Urinary bladder (tissue), 4 donors: ENCODE results near the gene CILP2. TPM values are rescaled to one million over a fixed set of nuclear protein-coding genes. Genes with fewer than 3 reads are reported as not detected.
A peak's percentile ranks its signal among the peaks of the same experiment; 100 is the strongest.

ENCODE experiments used
- DNase-seq: peaks from one replicate; pipeline ENCODE4 v3.0.0-alpha.2; 2015; ENCODE audit errors: extremely low spot score
- H3K27ac ChIP-seq: one replicate; pipeline ENCODE4 v1.5.1; 2013; ENCODE audit warnings: low read depth, mild to moderate bottlenecking, moderate library complexity
- H3K36me3 ChIP-seq: one replicate; pipeline ENCODE4 v1.6.1; 2013; ENCODE audit warnings: mild to moderate bottlenecking, moderate library complexity; ENCODE audit not compliant: insufficient read depth
- H3K4me1 ChIP-seq: one replicate; pipeline ENCODE4 v1.6.1; 2013; ENCODE audit warnings: mild to moderate bottlenecking, moderate library complexity; ENCODE audit not compliant: insufficient read depth
- H3K4me3 ChIP-seq: one replicate; pipeline ENCODE4 v1.5.1; 2013; ENCODE audit warnings: low read depth, low read length
- WGBS: extraction: QIAGEN DNeasy Blood & Tissue Kit; methylation state at CpG from one replicate; pipeline ENCODE4 v1.1.7; 2013; 5-methylcytosine and 5-hydroxymethylcytosine counted together
- polyA plus RNA-seq: library from polyadenylated mRNA; stranded (reverse); fragments of 200-250 nt; gene quantifications from one replicate; pipeline ENCODE4 v1.2.3, GENCODE V29; 2013
- total RNA-seq: library from RNA; depleted of rRNA; stranded (reverse); fragments of >200 nt; gene quantifications from one replicate; pipeline ENCODE4 v1.2.3, GENCODE V29; 2014
- donor health status: healthy with polysubstance abuse.
- donor health status: healthy.

Gene CILP2
- total and polyA plus RNA-seq, 2 donors, result 0.32 TPM

DNA sequence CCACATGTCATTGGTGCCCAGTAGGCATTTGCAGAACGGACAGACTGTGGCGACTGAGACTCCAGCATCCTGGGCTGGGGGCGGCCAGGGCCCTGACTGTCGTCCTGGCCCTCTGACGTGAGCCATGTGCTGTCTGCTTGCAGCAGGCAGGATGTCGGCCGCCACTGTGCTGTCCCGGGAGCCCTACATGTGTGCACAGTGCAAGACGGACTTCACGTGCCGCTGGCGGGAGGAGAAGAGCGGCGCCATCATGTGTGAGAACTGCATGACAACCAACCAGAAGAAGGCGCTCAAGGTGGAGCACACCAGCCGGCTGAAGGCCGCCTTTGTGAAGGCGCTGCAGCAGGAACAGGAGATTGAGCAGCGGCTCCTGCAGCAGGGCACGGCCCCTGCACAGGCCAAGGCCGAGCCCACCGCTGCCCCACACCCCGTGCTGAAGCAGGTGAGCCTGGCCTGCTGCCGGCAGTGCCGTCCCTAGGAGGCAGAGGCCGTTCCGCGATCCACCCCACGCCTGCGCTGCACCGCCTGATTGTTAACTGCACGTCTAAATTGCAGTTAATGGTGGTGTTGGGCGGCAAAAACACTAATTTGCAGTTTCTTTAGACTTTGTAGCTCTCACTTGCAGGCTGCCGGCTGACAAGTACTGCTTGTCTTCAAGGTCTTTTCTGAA lies 37.0 kb upstream of the CILP2 start:
- no peak for DNase-seq
- 86% methylated on average over 34 of the region's 34 CpGs for WGBS
- Histone ChIP-seq H3K4me1 (no peaks in the 10 kb centered on the region), H3K4me3 (no peak overlapping the region), H3K27ac (no peak overlapping the region), H3K36me3 (peaks cover 9% of the 10 kb centered on the region)

DNA sequence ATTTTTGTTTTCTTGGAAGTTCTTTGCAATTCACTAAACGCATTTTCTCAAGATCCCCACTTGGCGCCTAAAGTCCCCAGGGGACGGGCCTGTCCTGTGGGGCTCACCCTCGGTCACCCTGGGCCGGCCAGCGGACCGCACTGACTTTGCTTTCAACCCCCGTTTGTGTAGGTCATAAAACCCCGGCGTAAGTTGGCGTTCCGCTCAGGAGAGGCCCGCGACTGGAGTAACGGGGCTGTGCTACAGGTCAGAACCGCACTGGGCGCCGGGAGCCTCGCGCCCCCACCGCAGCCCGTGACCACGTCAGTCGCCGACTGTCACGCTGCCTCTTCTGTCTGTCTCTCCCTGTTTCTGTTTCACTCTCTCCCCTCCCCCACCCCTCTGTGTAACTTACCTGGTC lies 36.3 kb upstream of the CILP2 start:
- WGBS, result 94% methylated on average over 26 of the region's 26 CpGs
- Histone ChIP-seq H3K36me3 (peaks cover 9% of the 10 kb centered on the region), H3K4me3 (no peak overlapping the region)

DNA sequence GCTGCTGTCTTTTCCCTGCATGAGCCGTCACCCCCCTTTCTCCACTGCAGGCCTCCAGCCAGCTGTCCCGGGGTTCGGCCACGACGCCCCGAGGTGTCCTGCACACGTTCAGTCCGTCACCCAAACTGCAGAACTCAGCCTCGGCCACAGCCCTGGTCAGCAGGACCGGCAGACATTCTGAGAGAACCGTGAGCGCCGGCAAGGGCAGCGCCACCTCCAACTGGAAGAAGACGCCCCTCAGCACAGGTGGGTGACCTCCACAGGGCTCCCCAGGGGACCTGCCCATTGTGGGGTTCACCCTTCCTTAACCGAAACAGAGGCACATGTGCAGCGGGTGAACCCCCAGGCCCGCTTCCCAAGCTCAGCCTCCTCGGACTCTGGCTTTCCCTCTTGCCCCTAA lies 35.8 kb upstream of the CILP2 start:
- Histone ChIP-seq H3K4me1 (no peaks in the 10 kb centered on the region), H3K36me3 (peaks cover 9% of the 10 kb centered on the region), H3K27ac (no peak overlapping the region), H3K4me3 (no peak overlapping the region)
- 95% methylated on average over 19 of the region's 19 CpGs for WGBS
- no peak for DNase-seq

More for the DNA sequence above, 36.3 kb upstream of the CILP2 start:
- Histone ChIP-seq H3K27ac (no peak overlapping the region), H3K4me1 (no peaks in the 10 kb centered on the region)
- DNase-seq, result no peak

DNA sequence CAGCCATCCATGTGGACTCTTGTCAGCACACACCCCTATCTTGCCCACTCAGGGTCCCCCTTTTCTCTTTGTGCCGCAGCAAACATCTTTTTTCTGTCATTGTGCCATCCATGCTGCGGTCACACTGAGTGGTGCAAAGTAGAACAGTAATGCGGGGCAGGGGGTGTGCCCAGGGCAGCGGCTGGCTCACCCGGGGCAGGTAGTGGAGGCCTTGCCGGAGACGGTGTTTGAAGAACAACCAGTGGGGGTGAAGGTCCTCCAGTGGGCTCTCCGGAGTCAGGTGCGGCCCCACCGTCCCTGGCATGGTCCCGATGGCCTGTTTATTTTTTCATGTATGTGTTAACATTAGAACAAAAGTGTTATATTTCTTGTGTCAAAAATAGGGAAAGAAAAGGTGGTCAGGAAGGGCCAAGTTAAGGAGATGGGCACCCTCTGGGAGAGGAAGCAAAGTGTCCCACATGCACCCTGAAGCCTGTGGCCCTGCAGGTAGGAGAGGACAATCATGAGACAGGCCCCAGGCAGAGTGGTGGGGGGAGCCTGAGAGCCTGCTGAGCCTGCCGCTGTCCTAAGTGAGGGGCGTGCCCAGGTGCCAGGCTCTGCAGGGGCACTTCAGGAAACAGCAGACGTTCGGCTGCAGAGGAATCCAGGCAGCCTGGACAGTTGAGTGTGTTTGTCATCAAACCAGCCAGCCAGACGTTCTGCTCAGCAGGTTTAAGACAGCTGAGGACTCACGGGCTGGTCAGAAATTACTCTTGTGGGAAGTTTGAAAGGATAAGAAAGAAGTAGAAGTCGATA lies 35.1 kb upstream of the CILP2 start:
- Histone ChIP-seq H3K27ac (no peak overlapping the region), H3K4me3 (no peak overlapping the region), H3K36me3 (peaks cover 7% of the 10 kb centered on the region), H3K4me1 (no peaks in the 10 kb centered on the region)
- 86% methylated on average over 18 of the region's 18 CpGs for WGBS
- no peak for DNase-seq

DNA sequence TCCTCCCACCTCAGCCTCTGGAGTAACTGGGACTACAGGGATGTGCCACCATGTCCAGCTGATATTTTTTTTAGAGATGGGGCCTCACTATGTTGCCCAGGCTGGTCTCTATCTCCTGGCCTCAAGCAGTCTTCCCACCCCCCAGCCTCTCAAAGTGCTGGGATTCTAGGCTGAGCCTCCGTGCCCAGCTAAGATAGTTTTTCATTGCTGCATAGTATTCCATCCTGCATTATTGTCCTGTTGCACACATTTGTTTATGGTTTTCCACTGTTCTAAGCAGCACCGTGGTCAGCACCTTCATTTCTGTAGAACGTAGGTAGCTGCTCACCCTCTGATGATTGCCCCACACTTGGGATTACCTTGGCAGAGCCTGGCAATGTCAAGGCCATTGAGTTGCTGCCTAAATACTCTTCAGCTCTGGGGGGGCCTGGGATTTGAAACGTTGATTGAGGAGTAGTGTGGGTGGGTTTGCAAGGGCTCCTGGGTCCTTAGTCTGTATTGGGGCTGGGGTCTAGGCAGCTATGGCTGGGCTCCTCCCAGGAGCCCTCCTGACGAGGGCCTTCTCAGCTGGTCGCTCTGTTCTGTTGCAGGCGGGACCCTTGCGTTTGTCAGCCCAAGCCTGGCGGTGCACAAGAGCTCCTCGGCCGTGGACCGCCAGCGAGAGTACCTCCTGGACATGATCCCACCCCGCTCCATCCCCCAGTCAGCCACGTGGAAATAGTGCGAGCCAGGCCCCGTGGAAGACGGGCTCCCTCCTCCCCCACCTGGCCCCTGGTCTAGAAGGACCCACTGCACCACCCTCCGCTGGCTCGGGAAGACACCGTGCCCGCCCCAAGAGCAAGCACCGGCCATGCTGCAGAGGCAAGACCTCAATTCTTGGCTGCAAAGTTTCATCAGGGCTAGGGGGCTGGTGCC lies 33.1 kb upstream of the CILP2 start:
- no peak overlapping the region for H3K4me3 ChIP-seq
- peaks cover 5% of the 10 kb centered on the region for H3K36me3 ChIP-seq
- no peak for DNase-seq
- 89% methylated on average over 23 of the region's 23 CpGs for WGBS
- no peak overlapping the region for H3K27ac ChIP-seq
- H3K4me1 ChIP-seq, result no peaks in the 10 kb centered on the region

DNA sequence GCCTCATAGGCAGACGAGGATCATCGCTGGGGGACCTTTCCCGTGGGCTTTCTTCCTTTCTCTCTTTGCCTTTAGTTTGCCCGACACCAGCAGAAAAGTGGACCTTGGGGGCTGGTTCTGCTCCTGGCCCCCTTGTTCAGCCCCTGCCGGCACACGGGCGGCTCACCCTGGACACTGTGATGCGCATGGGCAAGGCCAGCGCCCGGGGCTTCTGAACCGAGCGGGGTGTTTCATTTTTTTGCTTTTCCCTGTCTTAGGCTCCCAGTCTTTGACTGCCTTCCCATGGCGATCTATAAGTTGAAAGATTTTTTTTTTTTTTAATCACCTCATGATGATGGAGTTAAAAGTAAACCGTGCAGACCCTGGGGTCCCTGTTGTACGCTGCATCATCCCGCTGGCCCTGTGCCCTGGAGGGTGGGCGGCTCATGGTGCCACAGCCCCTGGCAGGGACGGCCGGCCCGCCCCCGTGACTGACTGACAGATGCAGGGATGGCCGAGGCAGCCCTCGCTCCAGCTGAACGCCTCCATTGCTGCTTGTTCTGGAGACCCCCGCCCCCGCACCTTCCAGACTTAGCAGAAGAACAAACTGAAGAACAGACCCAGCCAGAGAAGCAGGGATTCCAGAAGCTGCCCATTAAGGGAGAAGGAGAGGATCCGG lies 32.3 kb upstream of the CILP2 start:
- no peak for DNase-seq
- H3K36me3 ChIP-seq, result peaks cover 5% of the 10 kb centered on the region
- no peaks in the 10 kb centered on the region for H3K4me1 ChIP-seq
- 89% methylated on average over 27 of the region's 27 CpGs for WGBS
- no peak overlapping the region for H3K4me3 ChIP-seq
- no peak overlapping the region for H3K27ac ChIP-seq

DNA sequence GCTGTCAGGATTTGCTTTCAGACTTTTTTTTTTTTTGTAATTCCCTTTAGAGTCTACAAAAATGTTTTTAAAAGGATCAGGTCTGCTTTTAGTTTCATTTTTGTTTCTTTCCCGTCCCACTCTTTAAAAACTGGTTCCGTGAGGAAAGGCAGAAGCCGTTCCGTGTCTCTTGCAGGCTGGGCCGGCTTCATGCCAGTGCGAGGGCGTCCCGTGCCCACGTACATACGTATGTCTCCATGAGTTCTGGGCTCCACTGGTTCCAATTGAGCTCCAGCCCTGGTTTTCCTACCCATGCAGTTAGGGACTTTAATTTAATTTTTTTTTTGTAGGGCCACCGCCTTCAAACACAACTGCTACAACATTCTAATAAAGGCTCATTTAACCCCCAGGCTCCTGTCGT lies 31.5 kb upstream of the CILP2 start:
- 89% methylated on average over 12 of the region's 12 CpGs for WGBS
- no peaks in the 10 kb centered on the region for H3K4me1 ChIP-seq
- no peak overlapping the region for H3K27ac ChIP-seq
- no peak overlapping the region for H3K4me3 ChIP-seq
- DNase-seq, result no peak
- H3K36me3 ChIP-seq, result peaks cover 5% of the 10 kb centered on the region

DNA sequence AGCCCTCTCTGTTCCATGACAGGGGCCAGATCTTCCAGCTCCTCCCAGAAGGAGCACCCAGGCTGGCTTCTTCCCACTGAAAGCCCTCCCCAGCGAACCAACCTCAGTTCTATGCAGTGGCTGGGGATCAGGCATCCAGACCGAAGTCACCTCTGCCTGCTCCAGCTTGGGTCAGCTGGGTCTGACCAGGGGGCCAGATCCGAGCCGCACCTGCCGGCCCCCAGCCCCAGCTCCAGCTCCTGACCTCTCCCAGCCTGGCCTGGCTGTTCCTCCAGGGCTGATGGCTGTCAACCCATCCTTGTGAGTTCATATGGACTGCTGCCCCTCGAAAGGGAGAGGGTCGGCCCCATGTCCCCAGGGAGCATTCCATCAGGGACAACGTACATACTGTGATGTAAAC lies 30.7 kb upstream of the CILP2 start:
- Histone ChIP-seq H3K4me1 (no peaks in the 10 kb centered on the region), H3K27ac (no peak overlapping the region), H3K36me3 (peaks cover 5% of the 10 kb centered on the region), H3K4me3 (no peak overlapping the region)
- no peak for DNase-seq
- WGBS, result 85% methylated on average over 8 of the region's 8 CpGs

DNA sequence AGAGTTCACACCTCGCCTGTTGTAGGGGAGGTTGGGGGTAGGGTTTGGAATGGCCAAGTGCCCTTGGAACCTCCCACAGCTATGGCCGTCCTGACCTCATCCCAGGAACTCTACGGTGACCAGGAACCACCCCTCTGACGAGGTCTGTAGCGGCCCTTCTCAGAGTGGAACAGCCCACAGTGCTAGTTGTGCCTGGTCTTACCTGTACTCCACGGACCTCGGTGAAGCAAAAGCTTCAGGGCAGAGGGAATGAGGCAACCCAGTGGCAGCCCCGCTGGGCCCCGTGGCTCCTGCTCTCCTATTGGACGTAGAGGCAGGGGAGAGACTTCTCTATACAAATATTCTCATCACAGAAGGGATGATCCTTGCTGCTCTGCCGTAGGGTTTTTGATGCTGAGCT lies 29.8 kb upstream of the CILP2 start:
- WGBS, result 79% methylated on average over 11 of the region's 11 CpGs
- Histone ChIP-seq H3K36me3 (peaks cover 5% of the 10 kb centered on the region), H3K27ac (no peak overlapping the region), H3K4me1 (no peaks in the 10 kb centered on the region), H3K4me3 (no peak overlapping the region)
- DNase-seq, result no peak

DNA sequence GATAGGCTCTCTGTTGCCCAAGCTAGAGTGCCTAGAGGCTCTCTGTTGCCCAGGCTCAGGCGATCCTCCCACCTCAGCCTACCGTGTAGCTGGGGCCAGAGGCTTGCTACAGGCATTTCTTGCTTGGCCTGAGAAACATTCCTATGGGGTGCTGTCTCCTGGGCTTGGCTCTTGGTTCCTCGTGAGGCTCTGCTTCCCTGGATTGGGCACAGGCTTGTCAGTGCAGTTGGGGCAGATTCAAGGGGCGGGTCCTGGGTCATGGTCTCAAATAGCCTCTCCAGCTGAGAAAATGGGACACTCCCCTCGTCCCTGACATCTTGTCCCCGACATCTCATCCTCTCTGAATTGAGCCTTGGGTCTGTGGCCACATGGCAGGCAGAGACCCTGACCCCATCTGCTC lies 27.6 kb upstream of the CILP2 start:
- 33% methylated on average over 6 of the region's 6 CpGs for WGBS
- H3K4me1 ChIP-seq, result peaks cover 2% of the 10 kb centered on the region
- no peak for DNase-seq

DNA sequence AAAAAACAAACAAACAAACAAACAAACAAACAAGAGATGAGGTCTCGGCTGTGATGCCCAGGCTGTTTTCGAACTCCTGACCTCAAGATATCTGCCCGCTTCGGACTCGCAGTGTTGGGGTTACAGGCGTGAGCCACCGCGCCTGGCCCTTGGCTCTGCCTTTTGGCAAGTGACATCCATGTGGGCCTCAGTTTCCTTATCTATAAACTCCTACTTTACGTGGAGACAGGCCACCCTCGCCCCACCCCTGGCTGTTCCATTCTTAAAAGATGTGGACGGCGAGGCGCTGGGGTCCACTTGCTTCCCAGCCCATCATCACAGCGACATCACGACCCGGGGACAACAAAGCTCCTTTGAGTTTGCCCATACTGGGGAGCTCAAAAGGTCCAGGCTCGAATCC lies 24.4 kb upstream of the CILP2 start:
- DNase-seq, result no peak
- H3K4me3 ChIP-seq, result no peak overlapping the region
- WGBS, result 82% methylated on average over 17 of the region's 17 CpGs

More for the DNA sequence above, 27.6 kb upstream of the CILP2 start:
- peaks cover 5% of the 10 kb centered on the region for H3K36me3 ChIP-seq
- H3K4me3 ChIP-seq, result no peak overlapping the region
- no peak overlapping the region for H3K27ac ChIP-seq

DNA sequence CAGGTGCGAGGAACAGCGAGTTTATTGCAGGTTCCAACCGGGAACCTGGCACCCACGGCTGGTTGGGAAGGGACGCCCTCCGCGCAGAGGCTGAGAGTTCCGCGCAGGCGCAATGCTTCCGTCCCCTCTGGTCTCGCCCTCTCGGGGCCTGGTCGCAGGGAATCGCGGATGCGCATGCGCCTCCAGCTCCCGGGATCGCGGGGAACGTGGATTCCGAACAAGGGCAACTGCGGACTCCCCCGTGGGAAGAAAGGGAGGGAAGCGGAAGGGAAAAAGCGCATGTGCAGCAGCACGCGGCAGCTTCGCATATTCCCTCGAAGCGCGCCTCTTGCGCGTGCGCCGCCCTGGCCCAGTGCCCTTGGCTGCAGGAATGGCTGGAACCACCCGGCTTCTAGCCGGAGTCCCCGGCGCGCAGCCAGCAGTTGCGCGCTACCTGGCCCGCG lies 23.8 kb upstream of the CILP2 start:
- Histone ChIP-seq H3K36me3 (no peaks in the 10 kb centered on the region), H3K4me1 (peaks cover 6% of the 10 kb centered on the region), H3K4me3 (no peak overlapping the region), H3K27ac (no peak overlapping the region)
- WGBS, result 17% methylated on average over 46 of the region's 46 CpGs
- DNase-seq, result peak; percentile 58

More for the DNA sequence above, 24.4 kb upstream of the CILP2 start:
- H3K27ac ChIP-seq, result no peak overlapping the region
- H3K4me1 ChIP-seq, result peaks cover 6% of the 10 kb centered on the region
- H3K36me3 ChIP-seq, result no peaks in the 10 kb centered on the region
